ENCODE measurements around the gene IGFBP6. TPM values are rescaled to one million over a fixed set of nuclear protein-coding genes. Genes with fewer than 3 reads are reported as not detected.

IGFBP6 gene
- total RNA-seq, 1 donor from 2014 or later: 10.0 TPM

GRCh38 chr12:53098354-53098981 is 1.0 kb downstream of the IGFBP6 start:
- peak overlapping the region; percentile 76 for H3K4me3 Mint-ChIP-seq (ENCODE audit: unreplicated experiment)
- H3K27ac Mint-ChIP-seq (ENCODE audit: unreplicated experiment): peak overlapping the region; percentile 93
- H3K4me1 Mint-ChIP-seq (ENCODE audit: low read depth): peaks cover 24% of the 10 kb centered on the region
- DNase-seq (ENCODE audit: low spot score): no peak
- no peaks in the 10 kb centered on the region for H3K9me3 Mint-ChIP-seq (ENCODE audit: low read depth)
- H3K27me3 Mint-ChIP-seq (ENCODE audit: low read depth): no peaks in the 10 kb centered on the region
- TF ChIP-seq CTCF (IDR thresholded peaks at IDR 0.05): no peak
- H3K36me3 Mint-ChIP-seq (ENCODE audit: low read depth): no peaks in the 10 kb centered on the region

- H3K27me3 Mint-ChIP-seq (ENCODE audit: low read depth): no peaks in the 10 kb centered on the region
- peak; percentile 99 for TF ChIP-seq CTCF (IDR thresholded peaks at IDR 0.05)
- H3K27ac Mint-ChIP-seq (ENCODE audit: unreplicated experiment): peak overlapping the region; percentile 93
- peak overlapping the region; percentile 76 for H3K4me3 Mint-ChIP-seq (ENCODE audit: unreplicated experiment)
- H3K4me1 Mint-ChIP-seq (ENCODE audit: low read depth): peaks cover 24% of the 10 kb centered on the region
- H3K9me3 Mint-ChIP-seq (ENCODE audit: low read depth): no peaks in the 10 kb centered on the region
- no peak for DNase-seq (ENCODE audit: low spot score)
- no peaks in the 10 kb centered on the region for H3K36me3 Mint-ChIP-seq (ENCODE audit: low read depth)
Measured at GRCh38 chr12:53099071-53099882, 1.8 kb downstream of the IGFBP6 start.

GRCh38 chr12:53100466-53101151 is 3.1 kb downstream of the IGFBP6 start:
- no peak for TF ChIP-seq CTCF (IDR thresholded peaks at IDR 0.05)
- H3K4me3 Mint-ChIP-seq (ENCODE audit: unreplicated experiment): no peak overlapping the region
- no peaks in the 10 kb centered on the region for H3K36me3 Mint-ChIP-seq (ENCODE audit: low read depth)
- peaks cover 24% of the 10 kb centered on the region for H3K4me1 Mint-ChIP-seq (ENCODE audit: low read depth)
- H3K27ac Mint-ChIP-seq (ENCODE audit: unreplicated experiment): no peak overlapping the region
- no peaks in the 10 kb centered on the region for H3K27me3 Mint-ChIP-seq (ENCODE audit: low read depth)
- H3K9me3 Mint-ChIP-seq (ENCODE audit: low read depth): no peaks in the 10 kb centered on the region
- no peak for DNase-seq (ENCODE audit: low spot score)

- no peaks in the 10 kb centered on the region for H3K36me3 Mint-ChIP-seq (ENCODE audit: low read depth)
- no peak for TF ChIP-seq CTCF (IDR thresholded peaks at IDR 0.05)
- no peak for DNase-seq (ENCODE audit: low spot score)
- H3K27ac Mint-ChIP-seq (ENCODE audit: unreplicated experiment): no peak overlapping the region
- H3K4me3 Mint-ChIP-seq (ENCODE audit: unreplicated experiment): no peak overlapping the region
- no peaks in the 10 kb centered on the region for H3K9me3 Mint-ChIP-seq (ENCODE audit: low read depth)
- peaks cover 24% of the 10 kb centered on the region for H3K4me1 Mint-ChIP-seq (ENCODE audit: low read depth)
- no peaks in the 10 kb centered on the region for H3K27me3 Mint-ChIP-seq (ENCODE audit: low read depth)
Measured at GRCh38 chr12:53101266-53101665, 3.8 kb downstream of the IGFBP6 start.

Data from chondrocyte (in vitro differentiated cells).